ENCODE results near the gene DLX5. TPM values are rescaled to one million over a fixed set of nuclear protein-coding genes. Genes with fewer than 3 reads are reported as not detected.

Gene DLX5
- polyA plus RNA-seq, 4 donors, result 0.04 to 0.12 TPM; not detected in 2

DNA sequence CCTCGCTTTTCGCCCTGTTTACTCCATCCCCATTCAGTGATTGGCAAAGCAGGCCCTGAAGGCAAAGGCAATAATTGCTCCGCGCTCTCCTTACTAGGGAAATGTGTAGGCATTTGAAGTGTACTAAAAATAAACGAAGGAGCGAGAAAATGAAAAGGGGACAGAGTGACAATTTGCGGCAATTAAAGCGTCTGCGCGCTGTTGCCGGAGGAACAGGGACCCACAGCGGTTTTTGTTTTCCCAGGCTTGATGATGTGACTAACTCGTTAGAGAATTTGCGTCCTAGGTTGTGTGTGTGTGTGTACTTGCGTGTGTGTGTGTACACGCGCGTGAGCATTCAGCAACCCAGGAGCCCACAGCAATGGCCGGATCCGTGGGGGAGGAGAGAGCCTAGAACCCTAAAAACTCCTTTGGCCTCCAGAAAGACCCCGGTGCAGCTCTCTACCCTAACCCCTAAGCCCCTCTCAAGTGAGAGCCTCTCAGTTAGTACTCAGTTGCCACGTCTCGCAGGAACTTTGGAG lies 27.1 kb downstream of the DLX5 start:
- H3K27me3 ChIP-seq (ENCODE audit: control insufficient read depth in 3 of 3, insufficient read depth in 3 of 3, low read length in 3 of 3), result peaks cover 1 to 95% (median 71%) of the 10 kb centered on the region in 3 donors
- H3K9me3 ChIP-seq (ENCODE audit: control insufficient read depth in 2 of 2, insufficient read depth in 1 of 2, low read depth in 1 of 2, low read length in 1 of 2), result peaks cover 0 to 16% of the 10 kb centered on the region in 2 donors
- no peak for DNase-seq
- H3K36me3 ChIP-seq (ENCODE audit: control insufficient read depth in 3 of 3, insufficient read depth in 2 of 3, low read depth in 1 of 3, low read length in 3 of 3), result no peaks in the 10 kb centered on the region
- no peaks in the 10 kb centered on the region for H3K4me1 ChIP-seq (ENCODE audit: control insufficient read depth in 3 of 3, insufficient read depth in 2 of 3, low read depth in 1 of 3, low read length in 2 of 3)
- no peak overlapping the region for H3K27ac ChIP-seq (ENCODE audit: low read depth in 1 of 3, low read length in 2 of 3)
- 8 to 24% (median 18%) methylated on average over 23 of the region's 23 CpGs for WGBS, 3 donors
- no peak overlapping the region for H3K4me3 ChIP-seq (ENCODE audit: low read depth in 1 of 3, low read length in 3 of 3)
- FAIRE-seq, result no peak

GRCh38 chr7:96996958-96997511 lies 27.6 kb downstream of the DLX5 start:
- no peak overlapping the region for H3K4me3 ChIP-seq (ENCODE audit: low read depth in 1 of 3, low read length in 3 of 3)
- no peak overlapping the region for H3K27ac ChIP-seq (ENCODE audit: low read depth in 1 of 3, low read length in 2 of 3)
- 7 to 9% (median 7%) methylated on average over 14 of the region's 14 CpGs for WGBS, 3 donors
- no peaks in the 10 kb centered on the region for H3K4me1 ChIP-seq (ENCODE audit: control insufficient read depth in 3 of 3, insufficient read depth in 2 of 3, low read depth in 1 of 3, low read length in 2 of 3)
- peaks cover 7 to 95% (median 71%) of the 10 kb centered on the region in 3 donors for H3K27me3 ChIP-seq (ENCODE audit: control insufficient read depth in 3 of 3, insufficient read depth in 3 of 3, low read length in 3 of 3)
- no peak for FAIRE-seq
- H3K36me3 ChIP-seq (ENCODE audit: control insufficient read depth in 3 of 3, insufficient read depth in 2 of 3, low read depth in 1 of 3, low read length in 3 of 3), result no peaks in the 10 kb centered on the region
- H3K9me3 ChIP-seq (ENCODE audit: control insufficient read depth in 2 of 2, insufficient read depth in 1 of 2, low read depth in 1 of 2, low read length in 1 of 2), result peaks cover 0 to 17% of the 10 kb centered on the region in 2 donors
- no peak for DNase-seq

DNA sequence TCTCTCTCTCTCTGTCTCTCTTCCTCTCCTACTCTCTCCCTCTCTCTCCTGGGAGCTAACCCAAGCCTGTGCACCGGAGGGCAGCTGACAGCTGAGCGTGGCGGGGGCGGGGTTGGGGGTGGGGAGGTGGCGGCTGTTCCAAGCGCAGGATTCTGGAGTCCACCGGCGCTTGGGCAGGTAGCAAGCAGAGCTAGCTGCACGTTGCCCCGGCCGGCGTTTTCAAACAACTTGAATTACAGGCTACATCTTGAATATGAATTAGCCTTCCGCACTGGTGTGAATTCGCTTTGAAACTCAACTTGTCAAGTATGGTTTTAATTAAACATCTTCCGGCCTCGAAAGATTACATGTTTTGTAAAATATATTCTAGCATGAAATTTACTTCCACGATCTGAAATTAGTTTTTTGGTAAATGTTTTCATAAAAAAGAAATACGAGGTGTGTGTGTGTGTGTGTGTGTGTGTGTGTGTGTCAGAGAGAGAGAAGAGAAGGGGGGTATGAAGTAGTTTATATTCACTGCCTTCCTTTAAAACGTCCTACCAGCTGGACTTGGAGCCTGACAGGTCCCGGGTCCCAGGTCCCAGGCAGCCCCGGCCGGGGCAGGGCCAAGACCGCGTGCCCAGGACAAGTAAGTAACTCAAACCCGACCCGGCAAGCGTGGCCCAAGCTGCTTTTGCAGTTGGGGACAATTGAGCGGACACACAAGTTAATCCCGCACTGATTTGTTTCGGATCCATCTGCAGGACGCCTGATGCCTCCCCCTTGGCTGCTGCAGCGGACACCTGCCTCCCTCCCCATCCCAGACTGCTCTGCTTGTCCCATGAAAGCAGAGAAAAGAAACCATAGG lies 28.3 kb downstream of the DLX5 start:
- Histone ChIP-seq H3K4me3 (ENCODE audit: low read depth in 1 of 3, low read length in 3 of 3) (no peak overlapping the region), H3K9me3 (ENCODE audit: control insufficient read depth in 2 of 2, insufficient read depth in 1 of 2, low read depth in 1 of 2, low read length in 1 of 2) (peaks cover 0 to 17% of the 10 kb centered on the region in 2 donors), H3K27ac (ENCODE audit: low read depth in 1 of 3, low read length in 2 of 3) (no peak overlapping the region), H3K36me3 (ENCODE audit: control insufficient read depth in 3 of 3, insufficient read depth in 2 of 3, low read depth in 1 of 3, low read length in 3 of 3) (no peaks in the 10 kb centered on the region), H3K4me1 (ENCODE audit: control insufficient read depth in 3 of 3, insufficient read depth in 2 of 3, low read depth in 1 of 3, low read length in 2 of 3) (no peaks in the 10 kb centered on the region), H3K27me3 (ENCODE audit: control insufficient read depth in 3 of 3, insufficient read depth in 3 of 3, low read length in 3 of 3) (peaks cover 7 to 93% (median 69%) of the 10 kb centered on the region in 3 donors)
- FAIRE-seq (no peak), DNase-seq (no peak)
- WGBS, 3 donors, result 4 to 6% (median 5%) methylated on average over 32 of the region's 32 CpGs

DNA sequence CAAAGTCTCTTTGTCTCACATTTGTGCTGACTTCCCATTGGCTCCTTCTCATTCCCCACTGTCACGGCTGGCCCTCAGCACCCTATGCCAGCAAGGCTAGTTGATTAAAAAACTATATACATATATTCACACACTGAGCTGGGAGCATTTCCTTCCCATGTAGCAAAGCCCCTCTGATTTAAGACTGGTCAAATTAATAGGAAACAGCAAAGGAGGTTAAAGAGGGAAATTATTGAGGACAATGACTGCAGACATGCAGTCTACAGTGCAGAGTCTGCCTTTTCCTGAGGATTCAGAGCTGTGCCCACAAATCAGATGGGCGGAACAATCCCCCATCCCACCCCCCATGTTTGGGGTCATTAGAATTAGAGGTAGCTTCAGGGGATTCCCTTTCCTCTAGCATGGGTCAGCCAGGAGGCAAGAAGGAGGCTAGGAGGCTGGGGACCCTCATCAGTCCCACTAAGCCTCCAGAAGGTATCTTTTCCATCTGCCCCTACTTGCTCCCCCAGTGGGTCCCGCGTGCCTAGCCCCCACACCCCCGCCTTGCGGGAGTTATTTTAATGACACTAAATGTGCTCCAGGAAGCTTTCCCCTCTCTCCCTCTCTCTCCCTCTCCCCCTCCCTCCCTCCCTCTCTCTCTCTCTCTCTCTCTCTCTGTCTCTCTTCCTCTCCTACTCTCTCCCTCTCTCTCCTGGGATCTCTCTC lies 29.1 kb downstream of the DLX5 start:
- Histone ChIP-seq H3K4me1 (ENCODE audit: control insufficient read depth in 3 of 3, insufficient read depth in 2 of 3, low read depth in 1 of 3, low read length in 2 of 3) (no peaks in the 10 kb centered on the region), H3K36me3 (ENCODE audit: control insufficient read depth in 3 of 3, insufficient read depth in 2 of 3, low read depth in 1 of 3, low read length in 3 of 3) (no peaks in the 10 kb centered on the region), H3K4me3 (ENCODE audit: low read depth in 1 of 3, low read length in 3 of 3) (no peak overlapping the region), H3K9me3 (ENCODE audit: control insufficient read depth in 2 of 2, insufficient read depth in 1 of 2, low read depth in 1 of 2, low read length in 1 of 2) (peaks cover 0 to 17% of the 10 kb centered on the region in 2 donors), H3K27ac (ENCODE audit: low read depth in 1 of 3, low read length in 2 of 3) (no peak overlapping the region), H3K27me3 (ENCODE audit: control insufficient read depth in 3 of 3, insufficient read depth in 3 of 3, low read length in 3 of 3) (peaks cover 7 to 86% (median 63%) of the 10 kb centered on the region in 3 donors)
- WGBS, 3 donors, result 1 to 10% (median 4%) methylated on average over 6 of the region's 6 CpGs
- no peak for FAIRE-seq
- no peak for DNase-seq

DNA sequence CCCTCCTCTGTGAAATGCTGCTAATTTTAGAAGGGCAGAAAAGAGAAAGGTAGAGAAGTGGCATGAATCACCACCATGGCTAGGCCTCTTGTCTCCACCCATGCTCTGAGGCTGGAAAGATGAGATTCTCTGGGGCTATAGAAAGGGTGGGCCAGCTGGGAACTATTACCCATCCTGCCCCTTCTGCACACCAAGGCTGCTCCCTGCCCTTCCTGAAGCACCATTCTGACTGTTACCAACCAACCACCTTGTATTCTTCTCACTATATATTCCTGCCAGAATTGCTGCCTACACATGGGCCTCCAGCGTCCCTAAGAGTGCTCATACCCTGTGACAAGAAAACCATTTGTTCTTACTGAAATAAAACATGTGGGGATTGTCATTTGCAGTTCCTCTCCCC lies 30.7 kb downstream of the DLX5 start:
- H3K4me3 ChIP-seq (ENCODE audit: low read depth in 1 of 3, low read length in 3 of 3), result no peak overlapping the region
- DNase-seq, result no peak
- peaks cover 0 to 17% of the 10 kb centered on the region in 2 donors for H3K9me3 ChIP-seq (ENCODE audit: control insufficient read depth in 2 of 2, insufficient read depth in 1 of 2, low read depth in 1 of 2, low read length in 1 of 2)
- no peaks in the 10 kb centered on the region for H3K4me1 ChIP-seq (ENCODE audit: control insufficient read depth in 3 of 3, insufficient read depth in 2 of 3, low read depth in 1 of 3, low read length in 2 of 3)
- no peak overlapping the region for H3K27ac ChIP-seq (ENCODE audit: low read depth in 1 of 3, low read length in 2 of 3)
- no peak for FAIRE-seq
- WGBS, 3 donors, result 20 to 33% (median 25%) methylated on average over 1 of the region's 1 CpG
- peaks cover 7 to 84% (median 65%) of the 10 kb centered on the region in 3 donors for H3K27me3 ChIP-seq (ENCODE audit: control insufficient read depth in 3 of 3, insufficient read depth in 3 of 3, low read length in 3 of 3)
- H3K36me3 ChIP-seq (ENCODE audit: control insufficient read depth in 3 of 3, insufficient read depth in 2 of 3, low read depth in 1 of 3, low read length in 3 of 3), result no peaks in the 10 kb centered on the region

- peaks cover 0 to 17% of the 10 kb centered on the region in 2 donors for H3K9me3 ChIP-seq (ENCODE audit: control insufficient read depth in 2 of 2, insufficient read depth in 1 of 2, low read depth in 1 of 2, low read length in 1 of 2)
- no peak overlapping the region for H3K27ac ChIP-seq (ENCODE audit: low read depth in 1 of 3, low read length in 2 of 3)
- FAIRE-seq (no peak), DNase-seq (no peak)
- no peak overlapping the region for H3K4me3 ChIP-seq (ENCODE audit: low read depth in 1 of 3, low read length in 3 of 3)
- 8 to 22% (median 16%) methylated on average over 27 of the region's 27 CpGs for WGBS, 3 donors
- peaks cover 7 to 84% (median 63%) of the 10 kb centered on the region in 3 donors for H3K27me3 ChIP-seq (ENCODE audit: control insufficient read depth in 3 of 3, insufficient read depth in 3 of 3, low read length in 3 of 3)
- H3K4me1 ChIP-seq (ENCODE audit: control insufficient read depth in 3 of 3, insufficient read depth in 2 of 3, low read depth in 1 of 3, low read length in 2 of 3), result no peaks in the 10 kb centered on the region
- H3K36me3 ChIP-seq (ENCODE audit: control insufficient read depth in 3 of 3, insufficient read depth in 2 of 3, low read depth in 1 of 3, low read length in 3 of 3), result no peaks in the 10 kb centered on the region
Observed at GRCh38 chr7:96993094-96993865, 31.4 kb downstream of the DLX5 start.

GRCh38 chr7:96992192-96993005 lies 32.2 kb downstream of the DLX5 start:
- no peak overlapping the region for H3K4me3 ChIP-seq (ENCODE audit: low read depth in 1 of 3, low read length in 3 of 3)
- H3K36me3 ChIP-seq (ENCODE audit: control insufficient read depth in 3 of 3, insufficient read depth in 2 of 3, low read depth in 1 of 3, low read length in 3 of 3), result no peaks in the 10 kb centered on the region
- no peak for DNase-seq
- WGBS, 3 donors, result 12 to 32% (median 30%) methylated on average over 47 of the region's 47 CpGs
- FAIRE-seq, result no peak
- H3K27me3 ChIP-seq (ENCODE audit: control insufficient read depth in 3 of 3, insufficient read depth in 3 of 3, low read length in 3 of 3), result peaks cover 7 to 77% (median 55%) of the 10 kb centered on the region in 3 donors
- no peaks in the 10 kb centered on the region for H3K4me1 ChIP-seq (ENCODE audit: control insufficient read depth in 3 of 3, insufficient read depth in 2 of 3, low read depth in 1 of 3, low read length in 2 of 3)
- no peak overlapping the region for H3K27ac ChIP-seq (ENCODE audit: low read depth in 1 of 3, low read length in 2 of 3)
- peaks cover 0 to 17% of the 10 kb centered on the region in 2 donors for H3K9me3 ChIP-seq (ENCODE audit: control insufficient read depth in 2 of 2, insufficient read depth in 1 of 2, low read depth in 1 of 2, low read length in 1 of 2)
